GM23248 (cell line): ENCODE measurements around the gene TRAPPC2L.

Experiments
- EZH2 ChIP-seq: fragments of 200-600 bp; sonication (generic); IDR thresholded peaks from 2 replicates; pipeline ENCODE4 v1.6.1; 2018; ENCODE audit warnings: antibody characterized with exemption, mild to moderate bottlenecking; ENCODE audit not compliant: insufficient read depth, poor library complexity, severe bottlenecking
- EZH2phosphoT487 ChIP-seq: fragments of 200-600 bp; sonication (generic); IDR thresholded peaks from 2 replicates; pipeline ENCODE4 v1.6.1; 2018; ENCODE audit warnings: antibody characterized with exemption, moderate library complexity, mild to moderate bottlenecking, low read depth; ENCODE audit not compliant: insufficient read depth

DNA sequence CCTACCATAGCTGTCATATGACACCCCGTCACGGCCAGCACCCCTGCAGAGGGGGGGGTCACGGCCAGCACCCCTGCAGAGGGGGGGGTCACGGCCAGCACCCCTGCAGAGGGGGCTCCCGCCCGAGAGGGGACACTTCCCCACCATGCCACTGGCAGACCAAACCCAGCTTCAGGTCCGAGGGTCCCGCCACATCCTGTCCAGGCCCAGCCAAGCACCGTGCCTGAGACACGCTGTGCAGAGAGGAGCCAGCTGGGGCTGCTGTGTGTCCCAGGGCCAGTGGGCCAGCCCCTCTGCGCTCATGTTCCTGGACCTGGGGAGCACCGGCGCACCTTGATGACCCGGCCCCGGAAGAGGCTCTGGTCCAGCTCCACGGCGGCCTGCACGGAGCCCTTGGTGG, 7.6 kb downstream of the TRAPPC2L start:
- TF ChIP-seq EZH2phosphoT487 (no peak), EZH2 (no peak)
